Measurements from ENCODE around the gene FOXQ1. TPM values are rescaled to one million over a fixed set of nuclear protein-coding genes. Genes with fewer than 3 reads are reported as not detected.

FOXQ1 gene
- total and polyA plus RNA-seq, 2 of the 13 experiments (the other 11 are each of a cell fraction or from before 2014, with no cell fraction given): 35.2 to 39.8 TPM

DNA sequence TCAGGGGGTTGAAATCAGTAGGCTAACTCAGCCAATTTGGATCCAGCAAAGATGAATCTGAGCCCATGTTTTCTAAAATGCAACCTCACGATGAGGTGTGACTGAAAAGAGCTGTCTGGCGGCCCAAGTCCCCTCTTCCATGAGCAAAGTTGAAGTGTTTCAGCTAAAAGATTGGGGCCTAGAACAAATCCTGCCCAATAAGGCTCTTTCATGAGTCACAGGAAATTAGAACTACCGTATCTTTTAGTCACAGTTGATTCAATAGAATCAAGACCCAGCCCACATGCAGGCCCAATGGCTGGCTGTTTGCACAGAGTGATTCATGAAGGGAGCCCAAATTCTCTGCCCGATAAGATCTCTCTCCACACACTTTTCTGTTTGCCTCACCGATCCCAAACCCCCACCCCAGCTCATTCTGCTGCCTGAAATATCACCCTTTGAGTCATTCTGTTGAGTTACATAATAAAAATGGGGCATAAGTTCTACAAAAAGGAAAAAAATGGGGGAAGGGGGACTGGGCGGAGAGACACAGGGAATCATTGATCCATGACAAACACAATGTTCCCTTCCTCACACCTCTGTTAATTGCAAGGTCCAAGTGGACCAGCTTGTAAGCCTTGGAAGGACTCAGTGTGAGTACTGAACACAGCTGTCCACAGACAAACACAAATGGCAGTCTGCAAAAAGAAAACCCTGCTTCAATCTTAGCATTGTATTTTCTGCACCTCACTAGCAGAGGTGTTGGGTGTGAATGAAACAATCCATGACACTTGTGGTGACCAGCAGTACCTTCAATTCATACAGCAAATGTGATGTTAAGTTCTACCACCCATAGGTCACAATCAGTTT, 13.8 kb downstream of the FOXQ1 start (continued):
- peak; percentile 91 for TF ChIP-seq JUN (CRISPR knock-in tag; IDR thresholded peaks at IDR 0.05)
- TF ChIP-seq, protein P1, sequence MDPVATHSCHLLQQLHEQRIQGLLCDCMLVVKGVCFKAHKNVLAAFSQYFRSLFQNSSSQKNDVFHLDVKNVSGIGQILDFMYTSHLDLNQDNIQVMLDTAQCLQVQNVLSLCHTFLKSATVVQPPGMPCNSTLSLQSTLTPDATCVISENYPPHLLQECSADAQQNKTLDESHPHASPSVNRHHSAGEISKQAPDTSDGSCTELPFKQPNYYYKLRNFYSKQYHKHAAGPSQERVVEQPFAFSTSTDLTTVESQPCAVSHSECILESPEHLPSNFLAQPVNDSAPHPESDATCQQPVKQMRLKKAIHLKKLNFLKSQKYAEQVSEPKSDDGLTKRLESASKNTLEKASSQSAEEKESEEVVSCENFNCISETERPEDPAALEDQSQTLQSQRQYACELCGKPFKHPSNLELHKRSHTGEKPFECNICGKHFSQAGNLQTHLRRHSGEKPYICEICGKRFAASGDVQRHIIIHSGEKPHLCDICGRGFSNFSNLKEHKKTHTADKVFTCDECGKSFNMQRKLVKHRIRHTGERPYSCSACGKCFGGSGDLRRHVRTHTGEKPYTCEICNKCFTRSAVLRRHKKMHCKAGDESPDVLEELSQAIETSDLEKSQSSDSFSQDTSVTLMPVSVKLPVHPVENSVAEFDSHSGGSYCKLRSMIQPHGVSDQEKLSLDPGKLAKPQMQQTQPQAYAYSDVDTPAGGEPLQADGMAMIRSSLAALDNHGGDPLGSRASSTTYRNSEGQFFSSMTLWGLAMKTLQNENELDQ (CRISPR knock-in tag; IDR thresholded peaks at IDR 0.05; ENCODE audit: borderline replicate concordance): no peak
- TF ChIP-seq, protein P2, sequence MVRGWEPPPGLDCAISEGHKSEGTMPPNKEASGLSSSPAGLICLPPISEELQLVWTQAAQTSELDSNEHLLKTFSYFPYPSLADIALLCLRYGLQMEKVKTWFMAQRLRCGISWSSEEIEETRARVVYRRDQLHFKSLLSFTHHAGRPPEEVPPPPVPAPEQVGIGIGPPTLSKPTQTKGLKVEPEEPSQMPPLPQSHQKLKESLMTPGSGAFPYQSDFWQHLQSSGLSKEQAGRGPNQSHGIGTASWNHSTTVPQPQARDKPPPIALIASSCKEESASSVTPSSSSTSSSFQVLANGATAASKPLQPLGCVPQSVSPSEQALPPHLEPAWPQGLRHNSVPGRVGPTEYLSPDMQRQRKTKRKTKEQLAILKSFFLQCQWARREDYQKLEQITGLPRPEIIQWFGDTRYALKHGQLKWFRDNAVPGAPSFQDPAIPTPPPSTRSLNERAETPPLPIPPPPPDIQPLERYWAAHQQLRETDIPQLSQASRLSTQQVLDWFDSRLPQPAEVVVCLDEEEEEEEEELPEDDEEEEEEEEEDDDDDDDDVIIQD (CRISPR knock-in tag; IDR thresholded peaks at IDR 0.05; ENCODE audit: low read depth): peak; percentile 75
- TF ChIP-seq, protein P3, sequence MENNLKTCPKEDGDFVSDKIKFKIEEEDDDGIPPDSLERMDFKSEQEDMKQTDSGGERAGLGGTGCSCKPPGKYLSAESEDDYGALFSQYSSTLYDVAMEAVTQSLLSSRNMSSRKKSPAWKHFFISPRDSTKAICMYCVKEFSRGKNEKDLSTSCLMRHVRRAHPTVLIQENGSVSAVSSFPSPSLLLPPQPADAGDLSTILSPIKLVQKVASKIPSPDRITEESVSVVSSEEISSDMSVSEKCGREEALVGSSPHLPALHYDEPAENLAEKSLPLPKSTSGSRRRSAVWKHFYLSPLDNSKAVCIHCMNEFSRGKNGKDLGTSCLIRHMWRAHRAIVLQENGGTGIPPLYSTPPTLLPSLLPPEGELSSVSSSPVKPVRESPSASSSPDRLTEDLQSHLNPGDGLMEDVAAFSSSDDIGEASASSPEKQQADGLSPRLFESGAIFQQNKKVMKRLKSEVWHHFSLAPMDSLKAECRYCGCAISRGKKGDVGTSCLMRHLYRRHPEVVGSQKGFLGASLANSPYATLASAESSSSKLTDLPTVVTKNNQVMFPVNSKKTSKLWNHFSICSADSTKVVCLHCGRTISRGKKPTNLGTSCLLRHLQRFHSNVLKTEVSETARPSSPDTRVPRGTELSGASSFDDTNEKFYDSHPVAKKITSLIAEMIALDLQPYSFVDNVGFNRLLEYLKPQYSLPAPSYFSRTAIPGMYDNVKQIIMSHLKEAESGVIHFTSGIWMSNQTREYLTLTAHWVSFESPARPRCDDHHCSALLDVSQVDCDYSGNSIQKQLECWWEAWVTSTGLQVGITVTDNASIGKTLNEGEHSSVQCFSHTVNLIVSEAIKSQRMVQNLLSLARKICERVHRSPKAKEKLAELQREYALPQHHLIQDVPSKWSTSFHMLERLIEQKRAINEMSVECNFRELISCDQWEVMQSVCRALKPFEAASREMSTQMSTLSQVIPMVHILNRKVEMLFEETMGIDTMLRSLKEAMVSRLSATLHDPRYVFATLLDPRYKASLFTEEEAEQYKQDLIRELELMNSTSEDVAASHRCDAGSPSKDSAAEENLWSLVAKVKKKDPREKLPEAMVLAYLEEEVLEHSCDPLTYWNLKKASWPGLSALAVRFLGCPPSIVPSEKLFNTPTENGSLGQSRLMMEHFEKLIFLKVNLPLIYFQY (CRISPR knock-in tag; IDR thresholded peaks at IDR 0.05; ENCODE audit: borderline replicate concordance): peak; percentile 85; the same call in 1 of the 2 replicates
- 0 out of 2 replicates have a peak, but pooled peaks have one; percentile 76 for TF ChIP-seq RFXANK (CRISPR knock-in tag; IDR thresholded peaks at IDR 0.05)
- no peak; the same call in 1 of the 2 replicates for TF ChIP-seq KDM3A (CRISPR knock-in tag; IDR thresholded peaks at IDR 0.05; ENCODE audit: low read depth)
- TF ChIP-seq, protein P4, sequence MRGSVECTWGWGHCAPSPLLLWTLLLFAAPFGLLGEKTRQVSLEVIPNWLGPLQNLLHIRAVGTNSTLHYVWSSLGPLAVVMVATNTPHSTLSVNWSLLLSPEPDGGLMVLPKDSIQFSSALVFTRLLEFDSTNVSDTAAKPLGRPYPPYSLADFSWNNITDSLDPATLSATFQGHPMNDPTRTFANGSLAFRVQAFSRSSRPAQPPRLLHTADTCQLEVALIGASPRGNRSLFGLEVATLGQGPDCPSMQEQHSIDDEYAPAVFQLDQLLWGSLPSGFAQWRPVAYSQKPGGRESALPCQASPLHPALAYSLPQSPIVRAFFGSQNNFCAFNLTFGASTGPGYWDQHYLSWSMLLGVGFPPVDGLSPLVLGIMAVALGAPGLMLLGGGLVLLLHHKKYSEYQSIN (CRISPR knock-in tag; IDR thresholded peaks at IDR 0.05; ENCODE audit: borderline replicate concordance): no peak
- TF ChIP-seq, protein P5, sequence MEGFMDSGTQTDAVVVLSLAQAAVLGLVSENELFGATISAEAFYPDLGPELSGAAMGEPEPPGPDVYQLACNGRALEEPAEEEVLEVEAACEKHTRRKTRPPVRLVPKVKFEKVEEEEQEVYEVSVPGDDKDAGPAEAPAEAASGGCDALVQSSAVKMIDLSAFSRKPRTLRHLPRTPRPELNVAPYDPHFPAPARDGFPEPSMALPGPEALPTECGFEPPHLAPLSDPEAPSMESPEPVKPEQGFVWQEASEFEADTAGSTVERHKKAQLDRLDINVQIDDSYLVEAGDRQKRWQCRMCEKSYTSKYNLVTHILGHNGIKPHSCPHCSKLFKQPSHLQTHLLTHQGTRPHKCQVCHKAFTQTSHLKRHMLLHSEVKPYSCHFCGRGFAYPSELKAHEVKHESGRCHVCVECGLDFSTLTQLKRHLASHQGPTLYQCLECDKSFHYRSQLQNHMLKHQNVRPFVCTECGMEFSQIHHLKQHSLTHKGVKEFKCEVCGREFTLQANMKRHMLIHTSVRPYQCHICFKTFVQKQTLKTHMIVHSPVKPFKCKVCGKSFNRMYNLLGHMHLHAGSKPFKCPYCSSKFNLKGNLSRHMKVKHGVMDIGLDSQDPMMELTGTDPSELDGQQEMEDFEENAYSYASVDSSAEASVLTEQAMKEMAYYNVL (CRISPR knock-in tag; IDR thresholded peaks at IDR 0.05; ENCODE audit: borderline replicate concordance): peak; percentile 83; the same call in 1 of the 2 replicates
- peak; percentile 43; the same call in 1 of the 2 replicates for TF ChIP-seq ATF7 (IDR thresholded peaks at IDR 0.05)
- TF ChIP-seq ATF7 (CRISPR knock-in tag; IDR thresholded peaks at IDR 0.05): no peak
- peak; percentile 85 for TF ChIP-seq ETV5 (CRISPR knock-in tag; IDR thresholded peaks at IDR 0.05; ENCODE audit: borderline replicate concordance)
- TF ChIP-seq ZNF432 (CRISPR knock-in tag; IDR thresholded peaks at IDR 0.05; ENCODE audit: borderline replicate concordance): no peak
- peak; percentile 87; the same call in 1 of the 2 replicates for TF ChIP-seq GATA4 (IDR thresholded peaks at IDR 0.05; ENCODE audit: borderline replicate concordance, low read depth)
- no peak for TF ChIP-seq WIZ (CRISPR knock-in tag; IDR thresholded peaks at IDR 0.05)
- TF ChIP-seq, protein P6, sequence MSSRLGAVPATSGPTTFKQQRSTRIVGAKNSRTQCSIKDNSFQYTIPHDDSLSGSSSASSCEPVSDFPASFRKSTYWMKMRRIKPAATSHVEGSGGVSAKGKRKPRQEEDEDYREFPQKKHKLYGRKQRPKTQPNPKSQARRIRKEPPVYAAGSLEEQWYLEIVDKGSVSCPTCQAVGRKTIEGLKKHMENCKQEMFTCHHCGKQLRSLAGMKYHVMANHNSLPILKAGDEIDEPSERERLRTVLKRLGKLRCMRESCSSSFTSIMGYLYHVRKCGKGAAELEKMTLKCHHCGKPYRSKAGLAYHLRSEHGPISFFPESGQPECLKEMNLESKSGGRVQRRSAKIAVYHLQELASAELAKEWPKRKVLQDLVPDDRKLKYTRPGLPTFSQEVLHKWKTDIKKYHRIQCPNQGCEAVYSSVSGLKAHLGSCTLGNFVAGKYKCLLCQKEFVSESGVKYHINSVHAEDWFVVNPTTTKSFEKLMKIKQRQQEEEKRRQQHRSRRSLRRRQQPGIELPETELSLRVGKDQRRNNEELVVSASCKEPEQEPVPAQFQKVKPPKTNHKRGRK (CRISPR knock-in tag; IDR thresholded peaks at IDR 0.05): no peak
